GM19324 (cell line): ENCODE measurements around the gene DDAH1.
"Not testable (repeated sequence)": the region's sequence is repeated elsewhere in the genome, so short reads cannot be mapped to it uniquely, and the experiment has no call there.

ENCODE experiments used
- ATAC-seq: cut with Tn5 transposase; IDR thresholded peaks from one replicate; pipeline ENCODE4 v1.9.1; 2021; ENCODE audit warnings: mild to moderate bottlenecking, moderate library complexity; ENCODE audit not compliant: unreplicated experiment, low FRiP score

The DDAH1 gene

GRCh38 chr1:85471558-85471957 is 6.6 kb upstream of the DDAH1 start:
- ATAC-seq, result no peak

GRCh38 chr1:85470130-85470529 is 5.2 kb upstream of the DDAH1 start:
- ATAC-seq, result not testable (repeated sequence)

GRCh38 chr1:85467929-85468540 is 3.1 kb upstream of the DDAH1 start:
- no peak for ATAC-seq

GRCh38 chr1:85467036-85467435 is 2.1 kb upstream of the DDAH1 start:
- ATAC-seq, result no peak

- ATAC-seq, result no peak
Observed at GRCh38 chr1:85465786-85466134, 801 bp upstream of the DDAH1 start.

GRCh38 chr1:85464497-85465098 is 361 bp downstream of the DDAH1 start:
- ATAC-seq, result peak; percentile 72

- peak; percentile 14 for ATAC-seq
Observed at GRCh38 chr1:85463731-85464496, 1.0 kb downstream of the DDAH1 start.

GRCh38 chr1:85462931-85463649 is 1.9 kb downstream of the DDAH1 start:
- no peak for ATAC-seq

GRCh38 chr1:85461216-85461918 is 3.6 kb downstream of the DDAH1 start:
- no peak for ATAC-seq

- ATAC-seq, result no peak
Observed at GRCh38 chr1:85460555-85461088, 4.3 kb downstream of the DDAH1 start.

GRCh38 chr1:85459290-85459689 is 5.7 kb downstream of the DDAH1 start:
- no peak for ATAC-seq

GRCh38 chr1:85454214-85454613 is 10.7 kb downstream of the DDAH1 start:
- ATAC-seq, result no peak

- ATAC-seq, result no peak
Observed at GRCh38 chr1:85453640-85454194, 11.2 kb downstream of the DDAH1 start.

GRCh38 chr1:85452948-85453347 is 12.0 kb downstream of the DDAH1 start:
- ATAC-seq, result no peak

GRCh38 chr1:85451236-85451830 is 13.6 kb downstream of the DDAH1 start:
- no peak for ATAC-seq

GRCh38 chr1:85450832-85451231 is 14.1 kb downstream of the DDAH1 start:
- no peak for ATAC-seq

- no peak for ATAC-seq
Observed at GRCh38 chr1:85449356-85449755, 15.6 kb downstream of the DDAH1 start.

GRCh38 chr1:85448358-85448757 is 16.6 kb downstream of the DDAH1 start:
- ATAC-seq, result no peak

GRCh38 chr1:85447006-85447943 is 17.7 kb downstream of the DDAH1 start:
- ATAC-seq, result no peak
